VCaP (cell line): Measurements from ENCODE around the gene USP49.

ENCODE experiments used
- H3K27ac ChIP-seq: fragments of 450-650 bp; 2 replicates; pipeline ENCODE4 v1.5.1; 2017
- CTCF ChIP-seq: fragments of 450-650 bp; conservative IDR thresholded peaks from 2 replicates; pipeline ENCODE4 v1.5.1; 2017; ENCODE audit warnings: mild to moderate bottlenecking, moderate library complexity

USP49 gene

GRCh38 chr6:41757931-41758640 lies 137.1 kb downstream of the USP49 start:
- no peak overlapping the region for H3K27ac ChIP-seq
- TF ChIP-seq CTCF: no peak

GRCh38 chr6:41757271-41757670 lies 137.9 kb downstream of the USP49 start:
- no peak overlapping the region for H3K27ac ChIP-seq
- TF ChIP-seq CTCF: no peak

- H3K27ac ChIP-seq: no peak overlapping the region
- TF ChIP-seq CTCF: no peak
Observed at GRCh38 chr6:41756354-41756753, 138.8 kb downstream of the USP49 start.

GRCh38 chr6:41755895-41756294 lies 139.3 kb downstream of the USP49 start:
- H3K27ac ChIP-seq: no peak overlapping the region
- no peak for TF ChIP-seq CTCF

- H3K27ac ChIP-seq: no peak overlapping the region
- no peak for TF ChIP-seq CTCF
Observed at GRCh38 chr6:41750374-41750773, 144.8 kb downstream of the USP49 start.

GRCh38 chr6:41748542-41748941 lies 146.6 kb downstream of the USP49 start:
- no peak overlapping the region for H3K27ac ChIP-seq
- no peak for TF ChIP-seq CTCF

- H3K27ac ChIP-seq: no peak overlapping the region
- TF ChIP-seq CTCF: no peak
Observed at GRCh38 chr6:41748102-41748477, 147.1 kb downstream of the USP49 start.
